Osteocyte (in vitro differentiated cells): ENCODE results near the gene CNGA2. TPM values are rescaled to one million over a fixed set of nuclear protein-coding genes. Genes with fewer than 3 reads are reported as not detected.

Experiments
- DNase-seq: peaks from one replicate; pipeline ENCODE4 v3.0.0; 2021; ENCODE audit warnings: mixed read lengths; ENCODE audit not compliant: unreplicated experiment; ENCODE audit errors: extremely low spot score
- H3K27ac Mint-ChIP-seq: one replicate; pipeline ENCODE4 v1.8.0; 2021; ENCODE audit warnings: mild to moderate bottlenecking, mixed read lengths; ENCODE audit not compliant: unreplicated experiment
- H3K27me3 Mint-ChIP-seq: one replicate; pipeline ENCODE4 v1.8.0; 2021; ENCODE audit warnings: mixed read lengths; ENCODE audit not compliant: unreplicated experiment
- H3K36me3 Mint-ChIP-seq: one replicate; pipeline ENCODE4 v1.8.0; 2021; ENCODE audit warnings: mixed read lengths; ENCODE audit not compliant: unreplicated experiment
- H3K4me1 Mint-ChIP-seq: one replicate; pipeline ENCODE4 v1.8.0; 2021; ENCODE audit warnings: mixed read lengths; ENCODE audit not compliant: unreplicated experiment
- H3K4me3 Mint-ChIP-seq: one replicate; pipeline ENCODE4 v1.8.0; 2021; ENCODE audit warnings: mild to moderate bottlenecking, moderate library complexity, mixed read lengths; ENCODE audit not compliant: unreplicated experiment
- H3K9me3 Mint-ChIP-seq: one replicate; pipeline ENCODE4 v1.8.0; 2021; ENCODE audit warnings: mixed read lengths; ENCODE audit not compliant: unreplicated experiment
- CTCF ChIP-seq: fragments of 200-600 bp; sonication (generic); IDR thresholded peaks from 2 replicates; pipeline ENCODE4 v1.5.0; 2021; ENCODE audit warnings: antibody characterized with exemption, mild to moderate bottlenecking, moderate library complexity
- total RNA-seq: library from RNA; stranded (reverse); gene quantifications from 2 replicates; pipeline ENCODE4 v1.2.1, GENCODE V29; 2021

CNGA2 gene
- total RNA-seq, 1 donor from 2014 or later: not detected

- Mint-ChIP-seq H3K4me3 (no peak within 1 kb of the TSS), H3K27ac (no peak within 1 kb of the TSS), H3K4me1 (no peaks in the 10 kb centered on the region), H3K9me3 (peaks cover 7% of the 10 kb centered on the region), H3K27me3 (no peaks in the 10 kb centered on the region), H3K36me3 (no peaks in the 10 kb centered on the region)
- no peak for TF ChIP-seq CTCF
- no peak for DNase-seq
Observed at GRCh38 chrX:151715752-151716151, 18.8 kb upstream of the CNGA2 start, which contains the start of gene FATE1. Gene FATE1 (plus strand): TSS chrX:151716035. CDS start chrX:151716120, 85 bp downstream.

GRCh38 chrX:151722241-151722846 is 12.2 kb upstream of the CNGA2 start:
- no peak overlapping the region for H3K4me3 Mint-ChIP-seq
- peaks cover 22% of the 10 kb centered on the region for H3K9me3 Mint-ChIP-seq
- no peak overlapping the region for H3K27ac Mint-ChIP-seq
- TF ChIP-seq CTCF: no peak
- no peaks in the 10 kb centered on the region for H3K27me3 Mint-ChIP-seq
- no peak for DNase-seq
- H3K36me3 Mint-ChIP-seq: no peaks in the 10 kb centered on the region
- no peaks in the 10 kb centered on the region for H3K4me1 Mint-ChIP-seq

- no peak overlapping the region for H3K4me3 Mint-ChIP-seq
- no peaks in the 10 kb centered on the region for H3K27me3 Mint-ChIP-seq
- no peak for DNase-seq
- H3K9me3 Mint-ChIP-seq: peaks cover 25% of the 10 kb centered on the region
- no peaks in the 10 kb centered on the region for H3K4me1 Mint-ChIP-seq
- H3K27ac Mint-ChIP-seq: no peak overlapping the region
- H3K36me3 Mint-ChIP-seq: no peaks in the 10 kb centered on the region
- no peak for TF ChIP-seq CTCF
Observed at GRCh38 chrX:151723156-151723760, 11.3 kb upstream of the CNGA2 start.

DNA sequence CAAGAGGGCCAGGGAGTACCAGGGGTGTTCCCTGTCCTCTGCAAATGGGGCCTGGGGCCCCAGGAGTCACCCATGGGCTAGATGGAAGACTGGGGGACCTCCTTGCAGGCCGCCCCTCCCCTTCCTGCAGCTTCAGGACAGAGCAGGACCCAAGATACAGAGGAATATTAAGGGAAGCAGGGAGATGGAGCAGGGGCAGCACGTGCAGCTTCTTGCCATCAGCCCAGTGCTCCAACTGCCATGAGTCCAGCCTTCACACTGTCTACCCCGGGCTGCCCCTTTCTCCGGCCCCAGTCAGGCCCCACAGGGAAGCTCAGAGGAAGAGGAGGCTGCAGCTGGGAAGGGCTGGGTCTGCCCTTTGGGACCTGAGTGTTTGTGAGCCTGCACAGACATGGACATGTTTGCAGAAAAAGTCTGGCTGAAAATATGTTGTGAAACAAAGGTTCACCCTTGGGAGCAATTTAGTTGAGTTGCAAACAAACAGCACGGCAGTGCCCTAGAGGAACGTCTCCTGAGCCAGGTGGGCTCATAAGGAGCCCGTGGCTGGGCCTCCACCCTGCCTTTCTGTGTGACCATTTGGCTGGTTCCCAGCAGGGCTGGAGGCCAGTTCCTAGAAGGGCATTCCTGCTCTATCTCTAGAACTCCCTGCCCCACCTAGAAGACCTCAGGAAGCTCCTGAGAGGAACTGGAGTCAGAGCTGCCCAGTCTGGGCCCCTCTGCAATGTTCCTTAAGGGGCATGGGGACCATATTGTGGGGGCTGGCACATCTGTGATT is 9.8 kb upstream of the CNGA2 start:
- no peak for DNase-seq
- Mint-ChIP-seq H3K27ac (no peak overlapping the region), H3K36me3 (no peaks in the 10 kb centered on the region), H3K27me3 (no peaks in the 10 kb centered on the region), H3K4me3 (no peak overlapping the region), H3K9me3 (peaks cover 28% of the 10 kb centered on the region), H3K4me1 (no peaks in the 10 kb centered on the region)
- no peak for TF ChIP-seq CTCF

DNA sequence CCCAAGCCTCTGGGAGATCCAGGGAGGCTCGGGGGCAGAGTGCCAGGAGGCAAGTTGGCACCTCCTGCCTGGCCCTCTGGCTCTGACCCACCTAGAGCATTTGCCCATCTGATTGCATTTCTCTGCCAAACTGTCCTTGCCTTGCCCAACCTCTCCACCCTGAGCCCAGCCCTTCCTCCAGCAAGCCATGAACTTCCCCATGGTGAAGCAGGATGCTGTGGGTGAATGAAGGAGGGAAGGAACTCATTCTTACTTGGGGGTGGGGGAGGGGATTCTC is 9.3 kb upstream of the CNGA2 start:
- Mint-ChIP-seq H3K4me3 (no peak overlapping the region), H3K27me3 (no peaks in the 10 kb centered on the region), H3K9me3 (peaks cover 29% of the 10 kb centered on the region), H3K27ac (no peak overlapping the region), H3K4me1 (no peaks in the 10 kb centered on the region), H3K36me3 (no peaks in the 10 kb centered on the region)
- no peak for TF ChIP-seq CTCF
- no peak for DNase-seq
